GM23248 (cell line): Measurements from ENCODE around the gene CYP3A5.

Source experiments
- EZH2 ChIP-seq: fragments of 200-600 bp; sonication (generic); IDR thresholded peaks from 2 replicates; pipeline ENCODE4 v1.6.1; 2018; ENCODE audit warnings: antibody characterized with exemption, mild to moderate bottlenecking; ENCODE audit not compliant: insufficient read depth, poor library complexity, severe bottlenecking
- EZH2phosphoT487 ChIP-seq: fragments of 200-600 bp; sonication (generic); IDR thresholded peaks from 2 replicates; pipeline ENCODE4 v1.6.1; 2018; ENCODE audit warnings: antibody characterized with exemption, moderate library complexity, mild to moderate bottlenecking, low read depth; ENCODE audit not compliant: insufficient read depth

DNA sequence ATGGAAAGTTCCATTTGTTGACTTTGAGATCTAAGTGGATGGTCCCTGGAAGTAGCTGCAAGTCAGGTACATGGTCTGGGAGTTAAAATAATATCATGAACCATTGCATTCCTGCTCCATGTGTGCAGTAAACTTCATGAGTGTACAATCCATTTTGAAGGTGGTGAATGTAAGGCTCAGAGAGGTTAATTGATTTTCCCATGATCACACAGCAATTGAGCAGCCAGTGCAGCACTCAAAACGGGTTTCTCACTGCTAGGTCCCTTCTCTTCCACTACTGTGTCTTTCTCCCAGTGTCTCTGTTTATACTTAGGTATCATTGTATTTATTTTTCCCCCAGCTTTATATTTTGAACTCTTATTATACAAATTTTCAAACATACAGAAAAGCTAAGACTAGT lies 53.1 kb downstream of the CYP3A5 start:
- TF ChIP-seq EZH2phosphoT487 (no peak), EZH2 (no peak)
